ENCODE results near the gene ZCCHC10.
"Not testable (repeated sequence)": the region's sequence is repeated elsewhere in the genome, so short reads cannot be mapped to it uniquely, and the experiment has no call there.

The ZCCHC10 gene
- total RNA-seq, result 14.3 to 37.6 (median 30.4) reads per million in 3 experiments

DNA sequence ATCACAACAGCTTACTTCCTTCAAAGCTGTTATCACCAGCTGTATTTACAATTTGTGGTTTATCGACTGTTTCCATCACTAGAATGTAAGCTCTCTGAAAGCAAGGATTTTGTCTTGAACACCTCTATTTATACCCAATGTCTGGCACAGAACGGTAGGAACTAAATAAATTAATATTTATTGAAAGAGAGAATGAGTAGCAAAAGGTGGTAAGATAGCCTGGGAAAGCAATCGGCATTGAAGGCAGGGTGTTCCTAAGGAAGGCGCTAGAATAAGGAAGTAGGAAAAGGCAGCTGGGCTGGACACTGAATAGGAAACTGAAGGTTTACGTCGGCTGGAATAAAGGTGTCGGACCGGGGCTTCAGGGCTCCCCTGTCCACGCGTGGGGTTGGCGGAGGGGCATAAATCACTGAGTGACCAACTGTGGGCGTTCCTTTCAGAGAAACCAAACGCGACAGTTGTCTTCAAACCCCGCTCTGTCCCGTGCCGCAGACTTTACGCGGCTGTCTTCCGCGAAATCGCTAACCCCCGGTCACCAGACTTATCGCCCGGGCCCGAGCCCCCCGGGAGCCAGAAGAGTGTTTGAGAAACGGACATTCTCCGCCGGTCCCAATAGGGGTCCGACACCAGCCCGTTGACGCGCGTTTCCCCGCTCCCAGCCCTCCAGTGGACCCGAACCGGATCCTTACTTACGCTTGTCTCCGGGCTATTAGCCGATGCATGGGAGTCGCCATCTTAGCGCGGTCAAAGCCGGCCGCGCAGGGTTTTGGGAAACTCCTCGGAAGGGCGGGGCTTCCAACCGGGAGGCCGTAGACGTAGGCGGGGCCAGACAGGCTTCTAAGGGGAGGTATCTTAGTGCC lies at the start of gene ZCCHC10:
Gene ZCCHC10 (minus strand): TSS at position 746 of the 860 bp plus-strand sequence. CDS start 12 bp downstream, at position 734.
- peak; percentile 86 for DNase-seq

- no peak for DNase-seq
Observed at GRCh38 chr5:133075572-133076536, 49.5 kb upstream of the ZCCHC10 start.

- DNase-seq, result no peak
Observed at GRCh38 chr5:133072021-133072420, 45.7 kb upstream of the ZCCHC10 start.

- no peak for DNase-seq
Observed at GRCh38 chr5:133066045-133066444, 39.7 kb upstream of the ZCCHC10 start.

GRCh38 chr5:133065471-133065870 lies 39.1 kb upstream of the ZCCHC10 start:
- DNase-seq, result no peak

DNA sequence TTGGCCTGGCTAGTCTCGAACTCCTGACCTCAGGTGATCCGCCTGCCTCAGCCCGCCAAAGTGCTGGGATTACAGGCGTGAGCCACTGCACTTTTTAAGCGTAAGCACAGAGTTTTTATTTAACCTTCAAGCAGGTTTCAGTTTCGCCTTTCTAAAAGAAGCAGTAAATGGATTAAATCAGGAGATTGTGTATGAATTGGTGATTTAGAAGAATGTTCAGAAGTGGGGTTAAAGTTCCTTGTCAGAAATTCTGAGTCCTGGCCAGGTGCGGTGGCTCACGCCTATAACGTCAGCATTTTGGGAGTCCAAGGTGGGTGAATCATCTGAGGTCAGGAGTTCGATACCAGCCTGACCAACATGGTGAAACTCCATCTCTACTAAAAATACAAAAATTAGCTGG lies 37.6 kb upstream of the ZCCHC10 start:
- DNase-seq, result no peak

GRCh38 chr5:133062276-133062675 lies 35.9 kb upstream of the ZCCHC10 start:
- DNase-seq, result no peak

GRCh38 chr5:133059621-133060020 lies 33.3 kb upstream of the ZCCHC10 start:
- DNase-seq, result no peak

DNA sequence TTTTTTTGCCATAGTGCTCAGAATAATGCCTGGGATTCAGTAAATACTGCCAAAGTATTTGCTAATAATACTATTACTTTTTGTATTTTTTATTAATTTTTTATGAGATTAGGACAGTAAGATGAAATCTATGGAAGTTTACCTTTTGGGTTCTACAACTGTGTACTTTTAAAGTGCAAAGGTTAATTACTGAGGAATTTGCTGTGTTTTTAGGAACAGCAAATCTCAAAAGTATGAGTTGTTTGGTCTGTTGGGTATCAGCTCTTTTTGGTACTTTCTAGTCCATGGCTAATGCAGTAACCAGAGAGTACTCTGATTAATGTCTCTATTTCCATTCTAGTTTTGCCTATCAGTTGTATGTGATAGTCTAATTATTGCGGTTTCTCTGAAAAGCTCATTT lies 30.5 kb upstream of the ZCCHC10 start:
- no peak for DNase-seq

DNA sequence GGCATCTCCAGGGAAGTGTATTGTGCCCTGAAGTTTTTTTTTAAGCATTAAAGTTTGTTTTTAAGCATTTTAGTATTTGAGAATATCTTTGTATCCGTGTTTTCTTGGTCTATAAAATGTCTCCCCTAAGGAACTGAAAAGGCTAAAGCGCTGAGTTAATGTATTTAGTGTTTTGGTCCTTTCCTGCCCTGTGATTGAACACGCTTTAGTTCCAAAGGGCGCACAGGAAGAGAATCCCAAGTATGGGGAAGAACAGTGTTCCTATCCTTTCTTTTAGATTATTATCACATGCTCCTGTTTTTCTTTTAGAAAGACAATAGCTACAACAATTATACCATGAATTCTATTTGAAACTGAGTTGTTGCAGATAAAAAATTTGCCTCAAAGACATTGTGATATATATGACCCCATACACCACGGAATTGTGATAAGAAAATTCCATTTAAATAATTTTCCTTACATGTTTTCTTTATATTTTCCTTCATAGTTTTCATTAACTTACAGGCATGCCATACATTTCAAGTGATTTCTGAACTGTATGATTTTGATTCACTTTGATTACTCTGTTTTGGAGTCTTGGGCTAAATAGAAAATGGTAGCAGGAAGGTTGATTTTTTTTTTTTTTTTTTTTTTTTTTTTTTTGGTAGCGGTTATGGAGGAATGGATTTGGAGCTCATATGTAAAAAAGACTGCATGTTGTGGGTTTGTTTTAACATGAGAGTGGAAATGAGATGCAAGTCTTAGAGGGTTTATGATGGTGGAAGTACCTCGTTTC lies 28.5 kb upstream of the ZCCHC10 start:
- no peak for DNase-seq

DNA sequence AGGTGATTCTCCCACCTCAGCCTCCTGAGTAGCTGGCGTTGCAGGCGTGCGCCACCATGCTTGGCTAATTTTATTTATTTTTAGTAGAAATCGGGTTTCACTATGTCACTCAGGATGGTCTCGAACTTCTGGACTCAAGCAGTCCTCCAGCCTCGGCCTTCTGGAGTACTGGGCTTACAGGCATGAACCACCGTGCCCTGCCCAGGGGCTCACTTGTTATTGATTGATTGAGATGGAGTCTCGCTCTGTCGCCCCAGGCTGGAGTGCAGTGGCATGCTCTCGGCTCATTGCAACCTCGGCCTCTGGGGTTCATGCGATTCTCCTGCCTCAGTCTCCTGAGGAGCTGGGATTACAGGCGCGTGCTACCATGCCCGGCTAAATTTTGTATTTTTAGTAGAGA lies 27.1 kb upstream of the ZCCHC10 start:
- DNase-seq, result no peak

GRCh38 chr5:133052317-133053175 lies 26.2 kb upstream of the ZCCHC10 start:
- DNase-seq, result peak; percentile 23

GRCh38 chr5:133051542-133052316 lies 25.4 kb upstream of the ZCCHC10 start, which contains the start of gene HSPA4:
HSPA4 (plus strand) TSS chr5:133052013; CDS start chr5:133052251, 238 bp downstream.
- DNase-seq, result peak; percentile 98

GRCh38 chr5:133051061-133051541 lies 24.8 kb upstream of the ZCCHC10 start:
- DNase-seq, result no peak

DNA sequence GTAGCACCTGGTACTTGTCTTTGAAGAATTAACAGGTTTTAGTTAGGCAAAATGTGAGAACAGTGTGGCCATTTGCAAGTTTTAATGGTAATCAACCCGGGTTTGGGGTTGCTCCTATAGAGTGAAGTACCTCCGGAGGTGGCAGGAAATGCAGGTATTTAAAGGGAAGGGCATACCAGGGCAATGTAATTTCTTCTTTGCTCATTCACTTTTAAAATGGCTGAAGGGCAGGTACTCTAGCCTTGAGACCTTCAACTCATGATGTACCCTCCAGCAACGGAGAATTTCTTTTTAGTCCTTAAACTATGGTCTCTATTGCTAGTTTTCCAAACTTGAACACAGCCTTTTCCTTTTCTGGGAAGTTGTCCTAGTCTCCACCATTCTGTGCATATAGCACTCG lies 24.2 kb upstream of the ZCCHC10 start:
- no peak for DNase-seq

- no peak for DNase-seq
Observed at GRCh38 chr5:133049726-133050048, 23.3 kb upstream of the ZCCHC10 start.

GRCh38 chr5:133048993-133049725 lies 22.8 kb upstream of the ZCCHC10 start:
- no peak for DNase-seq

GRCh38 chr5:133047404-133047803 lies 21.1 kb upstream of the ZCCHC10 start:
- no peak for DNase-seq

GRCh38 chr5:133046560-133046959 lies 20.2 kb upstream of the ZCCHC10 start:
- not testable (repeated sequence) for DNase-seq

- no peak for DNase-seq
Observed at GRCh38 chr5:133041910-133042309, 15.6 kb upstream of the ZCCHC10 start.
